H9 (cell line): Measurements from ENCODE around the gene KIF26B. TPM values are rescaled to one million over a fixed set of nuclear protein-coding genes. Genes with fewer than 3 reads are reported as not detected.

Source experiments
- DNase-seq: peaks from one replicate; pipeline ENCODE4 v3.0.0-alpha.2; 2017
- H2AFZ ChIP-seq: one replicate; pipeline ENCODE4 v1.6.1; 2013; ENCODE audit warnings: mild to moderate bottlenecking, low read length, control low read depth, moderate library complexity
- H2AK5ac ChIP-seq: 2 replicates; pipeline ENCODE4 v1.6.1; 2013; ENCODE audit warnings: low read length, control low read depth, mixed read lengths; ENCODE audit not compliant: insufficient read length
- H2BK120ac ChIP-seq: one replicate; pipeline ENCODE4 v1.6.1; 2013; ENCODE audit warnings: low read depth, mild to moderate bottlenecking, low read length, control low read depth, inconsistent platforms; ENCODE audit not compliant: poor library complexity, severe bottlenecking
- H2BK12ac ChIP-seq: 2 replicates; pipeline ENCODE4 v1.6.1; 2013; ENCODE audit warnings: low read length, control low read depth, mixed read lengths, low read depth; ENCODE audit not compliant: insufficient read length
- H2BK15ac ChIP-seq: 2 replicates; pipeline ENCODE4 v1.6.1; 2013; ENCODE audit warnings: low read depth, low read length, control low read depth
- H2BK20ac ChIP-seq: one replicate; pipeline ENCODE4 v1.6.1; 2013; ENCODE audit warnings: low read depth, mild to moderate bottlenecking, low read length, control low read depth, inconsistent platforms; ENCODE audit not compliant: poor library complexity, severe bottlenecking
- H2BK5ac ChIP-seq: 2 replicates; pipeline ENCODE4 v1.6.1; 2013; ENCODE audit warnings: low read length, control low read depth, mixed read lengths; ENCODE audit not compliant: insufficient read length
- H3K14ac ChIP-seq: 2 replicates; pipeline ENCODE4 v1.6.1; 2013; ENCODE audit warnings: low read length, control low read depth; ENCODE audit not compliant: insufficient read depth
- H3K18ac ChIP-seq: 2 replicates; pipeline ENCODE4 v1.6.1; 2013; ENCODE audit warnings: low read depth, mild to moderate bottlenecking, mixed read lengths, low read length, control low read depth; ENCODE audit not compliant: insufficient read length
- H3K23ac ChIP-seq: 2 replicates; pipeline ENCODE4 v1.6.1; 2013; ENCODE audit warnings: low read length, control low read depth, mixed read lengths, low read depth; ENCODE audit not compliant: insufficient read length
- H3K23me2 ChIP-seq: 2 replicates; pipeline ENCODE4 v1.6.1; 2013; ENCODE audit warnings: low read depth, mild to moderate bottlenecking, mixed read lengths, low read length, control low read depth; ENCODE audit not compliant: insufficient read length, poor library complexity, severe bottlenecking
- H3K27ac ChIP-seq: 2 replicates; pipeline ENCODE4 v1.5.1; 2013; ENCODE audit warnings: low read length, control low read depth, mixed read lengths, low read depth; ENCODE audit not compliant: insufficient read length
- H3K27me3 ChIP-seq: 2 replicates; pipeline ENCODE4 v1.6.1; 2013; ENCODE audit warnings: low read length, control low read depth, inconsistent platforms; ENCODE audit not compliant: insufficient read depth
- H3K4ac ChIP-seq: 2 replicates; pipeline ENCODE4 v1.6.1; 2013; ENCODE audit warnings: low read depth, mild to moderate bottlenecking, control low read depth, inconsistent platforms, low read length, moderate library complexity
- H3K4me1 ChIP-seq: 2 replicates; pipeline ENCODE4 v1.6.1; 2013; ENCODE audit warnings: low read length, control low read depth, inconsistent platforms; ENCODE audit not compliant: insufficient read depth
- H3K4me2 ChIP-seq: 2 replicates; pipeline ENCODE4 v1.6.1; 2013; ENCODE audit warnings: low read length, control low read depth, mixed read lengths; ENCODE audit not compliant: insufficient read length, insufficient read depth
- H3K56ac ChIP-seq: 2 replicates; pipeline ENCODE4 v1.6.1; 2013; ENCODE audit warnings: low read depth, mild to moderate bottlenecking, mixed read lengths, low read length, control low read depth; ENCODE audit not compliant: insufficient read length
- H3K79me1 ChIP-seq: 2 replicates; pipeline ENCODE4 v1.6.1; 2013; ENCODE audit warnings: low read depth, mild to moderate bottlenecking, moderate library complexity, low read length, control low read depth, inconsistent platforms; ENCODE audit not compliant: insufficient read depth, poor library complexity, severe bottlenecking
- H3K79me2 ChIP-seq: 2 replicates; pipeline ENCODE4 v1.6.1; 2013; ENCODE audit warnings: low read length, control low read depth, inconsistent platforms; ENCODE audit not compliant: insufficient read depth
- H3K9ac ChIP-seq: 2 replicates; pipeline ENCODE4 v1.6.1; 2013; ENCODE audit warnings: low read length, control low read depth, mixed read lengths; ENCODE audit not compliant: insufficient read length; ENCODE audit errors: extremely low read depth
- H3K9me3 ChIP-seq: one replicate; pipeline ENCODE4 v1.6.1; 2013; ENCODE audit warnings: low read depth, low read length, inconsistent platforms; ENCODE audit not compliant: control insufficient read depth
- H3T11ph ChIP-seq: one replicate; pipeline ENCODE4 v1.6.1; 2013; ENCODE audit warnings: mild to moderate bottlenecking, low read length, control low read depth, inconsistent platforms
- H4K20me1 ChIP-seq: one replicate; pipeline ENCODE4 v1.6.1; 2013; ENCODE audit not compliant: control insufficient read depth, insufficient read length, insufficient read depth
- H4K5ac ChIP-seq: 2 replicates; pipeline ENCODE4 v1.6.1; 2013; ENCODE audit warnings: low read depth, mild to moderate bottlenecking, mixed read lengths, low read length, control low read depth; ENCODE audit not compliant: insufficient read length
- H4K8ac ChIP-seq: replicated peaks from 2 replicates; pipeline ENCODE4 v1.6.1; 2013; ENCODE audit warnings: low read length, control low read depth, mixed read lengths, low read depth; ENCODE audit not compliant: insufficient read length
- H4K91ac ChIP-seq: 2 replicates; pipeline ENCODE4 v1.6.1; 2013; ENCODE audit warnings: low read depth, mild to moderate bottlenecking, moderate library complexity, mixed read lengths, low read length, control low read depth; ENCODE audit not compliant: insufficient read length
- H3K27ac Mint-ChIP-seq, 3 experiments: 2 replicates in 2 of 3; 3 replicates in 1 of 3; pipeline ENCODE4 v1.8.0; 2020 to 2021; ENCODE audit warnings: mixed read lengths in 3 of 3, mild to moderate bottlenecking in 1 of 3, moderate library complexity in 1 of 3
- H3K27me3 Mint-ChIP-seq: 2 replicates; pipeline ENCODE4 v1.8.0; 2021; ENCODE audit warnings: low read depth, mild to moderate bottlenecking, moderate library complexity, mixed read lengths
- H3K36me3 Mint-ChIP-seq, 3 experiments: 2 replicates in 2 of 3; 3 replicates in 1 of 3; pipeline ENCODE4 v1.8.0; 2020 to 2021; ENCODE audit warnings: low read depth in 3 of 3, mixed read lengths in 3 of 3; ENCODE audit not compliant: insufficient read depth in 1 of 3
- H3K4me1 Mint-ChIP-seq, 2 experiments: 2 replicates each; pipeline ENCODE4 v1.8.0; 2020; ENCODE audit warnings: mixed read lengths in 2 of 2
- H3K4me3 Mint-ChIP-seq, 2 experiments: 2 replicates in 1 of 2; 3 replicates in 1 of 2; pipeline ENCODE4 v1.8.0; 2020 to 2021; ENCODE audit warnings: mild to moderate bottlenecking in 2 of 2, mixed read lengths in 2 of 2, moderate library complexity in 1 of 2
- H3K9me3 Mint-ChIP-seq, 2 experiments: 2 replicates in 1 of 2; 3 replicates in 1 of 2; pipeline ENCODE4 v1.8.0; 2020; ENCODE audit warnings: mild to moderate bottlenecking in 2 of 2, mixed read lengths in 2 of 2, moderate library complexity in 1 of 2
- CTCF ChIP-seq: fragments of 200-600 bp; sonication (generic); conservative IDR thresholded peaks from 3 replicates; pipeline ENCODE4 v1.8.0; 2021; ENCODE audit warnings: antibody characterized with exemption, mild to moderate bottlenecking
- WGBS: extraction: QIAGEN DNeasy Blood & Tissue Kit; methylation state at CpG from one replicate; pipeline ENCODE4 v1.1.7; 2013; ENCODE audit warnings: missing lambda C conversion rate, low lambda C conversion rate, mixed read lengths; ENCODE audit not compliant: insufficient read length; ENCODE audit errors: extremely low coverage; 5-methylcytosine and 5-hydroxymethylcytosine counted together
- total RNA-seq: library from RNA; stranded (reverse); gene quantifications from 2 replicates; pipeline ENCODE4 v1.2.1, GENCODE V29; 2021

KIF26B gene
- total RNA-seq, 1 experiment from 2014 or later, result 0.13 TPM

GRCh38 chr1:245261786-245262185 lies 107.0 kb downstream of the KIF26B start:
- TF ChIP-seq CTCF, result no peak
- WGBS, result no CpG with 5 or more reads among the region's 7 CpGs
- Mint-ChIP-seq H3K36me3 (no peaks in the 10 kb centered on the region), H3K27me3 (peaks cover 10% of the 10 kb centered on the region), H3K9me3 (no peaks in the 10 kb centered on the region; a peak in 2 of 5 replicates), H3K27ac (no peak overlapping the region), H3K4me1 (peaks cover 32 to 40% of the 10 kb centered on the region in 2 experiments), H3K4me3 (no peak overlapping the region)
- no peak overlapping the region for H3K14ac ChIP-seq
- no peak overlapping the region for H3K56ac ChIP-seq
- H3T11ph ChIP-seq, result no peak overlapping the region
- no peaks in the 10 kb centered on the region for H3K27me3 ChIP-seq
- no peaks in the 10 kb centered on the region for H3K79me1 ChIP-seq
- H3K9me3 ChIP-seq, result no peaks in the 10 kb centered on the region
- H2BK15ac ChIP-seq, result no peak overlapping the region
- peaks cover 9% of the 10 kb centered on the region for H3K4me1 ChIP-seq
- H3K4me2 ChIP-seq, result no peak overlapping the region
- H4K8ac ChIP-seq, result no peak overlapping the region
- H4K91ac ChIP-seq, result no peak overlapping the region
- no peak overlapping the region for H3K18ac ChIP-seq
- H3K4ac ChIP-seq, result no peak overlapping the region
- no peaks in the 10 kb centered on the region for H3K23me2 ChIP-seq
- no peak overlapping the region for H4K5ac ChIP-seq
- no peak overlapping the region for H2AK5ac ChIP-seq
- H2BK5ac ChIP-seq, result no peak overlapping the region
- no peak overlapping the region for H3K9ac ChIP-seq
- no peaks in the 10 kb centered on the region for H4K20me1 ChIP-seq
- H2AFZ ChIP-seq, result no peak overlapping the region
- no peak for DNase-seq
- H2BK12ac ChIP-seq, result no peak overlapping the region
- H2BK120ac ChIP-seq, result no peak overlapping the region
- H3K23ac ChIP-seq, result no peak overlapping the region
- H3K27ac ChIP-seq, result no peak overlapping the region
- no peaks in the 10 kb centered on the region; the same call in 1 of the 2 replicates for H3K79me2 ChIP-seq
- no peak overlapping the region for H2BK20ac ChIP-seq
